Effector memory CD4-positive, alpha-beta T cell (primary cell): ENCODE results near the gene DIAPH2.

Experiments used
- DNase-seq, 3 donors: peaks; one replicate each; pipeline ENCODE4 v3.0.0-alpha.2; 2020
- H3K27ac ChIP-seq: 2 replicates; pipeline ENCODE4 v1.7.0; 2013; ENCODE audit warnings: mild to moderate bottlenecking, low read length, moderate library complexity; ENCODE audit not compliant: insufficient read depth, poor library complexity, severe bottlenecking
- H3K27me3 ChIP-seq: replicated peaks from 2 replicates; pipeline ENCODE4 v1.7.0; 2013; ENCODE audit warnings: mild to moderate bottlenecking, low read length; ENCODE audit not compliant: insufficient read depth, control insufficient read depth, poor library complexity, severe bottlenecking
- H3K36me3 ChIP-seq: 2 replicates; pipeline ENCODE4 v1.7.0; 2013; ENCODE audit warnings: mild to moderate bottlenecking, low read length, moderate library complexity; ENCODE audit not compliant: control insufficient read depth, insufficient read depth
- H3K4me1 ChIP-seq: 2 replicates; pipeline ENCODE4 v1.7.0; 2013; ENCODE audit warnings: low read length, mild to moderate bottlenecking; ENCODE audit not compliant: control insufficient read depth, insufficient read depth, poor library complexity, severe bottlenecking
- H3K4me3 ChIP-seq: 2 replicates; pipeline ENCODE4 v1.7.0; 2013; ENCODE audit warnings: low read length, low read depth, mild to moderate bottlenecking; ENCODE audit not compliant: insufficient read depth, poor library complexity, severe bottlenecking
- H3K9me3 ChIP-seq: 2 replicates; pipeline ENCODE4 v1.7.0; 2013; ENCODE audit warnings: mild to moderate bottlenecking, low read length, moderate library complexity; ENCODE audit not compliant: control insufficient read depth

DIAPH2 gene

DNA sequence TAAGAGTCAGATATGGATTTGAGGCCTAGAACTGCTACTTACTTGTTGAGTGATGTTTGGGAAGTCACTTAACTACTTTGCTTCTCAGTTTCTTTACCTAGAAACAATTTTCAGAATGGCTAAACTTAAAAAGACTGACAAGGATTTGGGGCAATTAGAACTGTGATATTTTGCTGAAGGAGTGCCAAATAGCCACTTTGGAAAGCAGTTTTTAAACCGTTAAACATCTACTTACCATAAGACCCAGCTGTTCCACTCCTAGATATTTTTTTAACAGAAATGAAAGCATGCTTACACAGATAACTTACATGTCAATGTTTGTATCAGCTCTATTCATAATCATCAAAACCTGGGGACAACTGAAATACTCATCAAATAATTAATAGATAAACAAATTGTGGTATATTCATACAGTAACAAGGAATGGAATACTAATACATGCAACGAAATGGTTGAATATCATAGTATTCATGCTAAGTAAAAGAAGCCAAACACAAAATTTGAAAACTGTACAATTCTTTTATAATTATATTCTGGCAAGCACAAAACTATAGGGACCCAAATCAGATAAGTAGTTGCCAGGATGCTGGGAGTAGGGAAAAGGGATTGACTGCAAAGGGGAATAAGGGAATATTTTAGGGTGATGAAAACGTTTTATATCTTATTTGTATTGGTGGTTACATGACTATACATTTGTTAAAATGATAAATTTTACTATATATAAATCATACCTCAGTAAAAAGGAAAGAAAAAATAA lies 223.1 kb downstream of the DIAPH2 start:
- DNase-seq, result no peak

DNA sequence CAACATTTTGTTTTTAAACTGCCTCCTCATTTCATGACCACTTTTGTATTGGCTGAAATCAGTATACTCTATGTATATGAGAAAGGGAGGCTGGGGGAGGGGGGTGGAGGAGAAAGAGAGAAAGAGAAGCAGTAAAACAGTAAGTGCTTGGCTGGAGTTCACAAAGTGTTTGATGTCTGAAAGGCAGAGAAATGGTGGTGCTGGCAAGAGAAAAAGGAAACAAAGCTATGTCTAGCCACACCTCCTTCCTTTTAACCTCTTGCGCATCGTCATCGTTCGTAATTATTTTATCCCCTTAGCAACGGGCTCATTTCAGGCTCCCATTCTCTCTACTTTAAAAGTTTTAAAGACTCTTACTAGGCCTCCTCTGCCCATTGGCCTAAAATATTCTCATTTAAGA lies 224.6 kb downstream of the DIAPH2 start:
- H3K9me3 ChIP-seq, result no peaks in the 10 kb centered on the region
- H3K4me3 ChIP-seq, result no peak overlapping the region
- no peaks in the 10 kb centered on the region for H3K27me3 ChIP-seq
- DNase-seq, result no peak
- H3K27ac ChIP-seq, result no peak overlapping the region
- H3K36me3 ChIP-seq, result no peaks in the 10 kb centered on the region
- H3K4me1 ChIP-seq, result no peaks in the 10 kb centered on the region

More for the DNA sequence above, 223.1 kb downstream of the DIAPH2 start:
- H3K9me3 ChIP-seq, result no peaks in the 10 kb centered on the region
- H3K4me3 ChIP-seq, result no peak overlapping the region
- H3K27me3 ChIP-seq, result no peaks in the 10 kb centered on the region
- H3K36me3 ChIP-seq, result no peaks in the 10 kb centered on the region
- no peak overlapping the region for H3K27ac ChIP-seq
- no peaks in the 10 kb centered on the region for H3K4me1 ChIP-seq

DNA sequence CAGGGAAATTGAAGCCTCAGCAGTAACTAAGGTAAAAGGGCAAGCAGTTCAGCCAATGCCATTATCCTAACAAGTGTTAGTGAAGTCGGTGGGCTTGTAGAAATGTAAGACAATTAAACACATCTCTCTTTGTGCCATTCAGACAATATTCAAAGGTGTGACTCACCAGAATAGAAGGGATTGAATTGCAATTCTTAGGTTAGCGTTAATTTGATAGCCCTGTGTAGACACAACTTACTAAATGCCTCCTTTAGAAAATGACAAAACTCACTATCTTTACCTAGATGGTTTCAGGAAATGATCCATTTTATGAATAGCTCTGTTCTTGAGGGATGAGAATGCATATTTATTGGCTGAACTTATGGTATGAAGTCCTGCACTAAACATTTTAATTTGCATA lies 234.2 kb downstream of the DIAPH2 start:
- no peak overlapping the region for H3K4me3 ChIP-seq
- no peak for DNase-seq
- no peaks in the 10 kb centered on the region for H3K27me3 ChIP-seq
- no peaks in the 10 kb centered on the region for H3K4me1 ChIP-seq
- H3K9me3 ChIP-seq, result no peaks in the 10 kb centered on the region
- no peak overlapping the region for H3K27ac ChIP-seq
- no peaks in the 10 kb centered on the region for H3K36me3 ChIP-seq

DNA sequence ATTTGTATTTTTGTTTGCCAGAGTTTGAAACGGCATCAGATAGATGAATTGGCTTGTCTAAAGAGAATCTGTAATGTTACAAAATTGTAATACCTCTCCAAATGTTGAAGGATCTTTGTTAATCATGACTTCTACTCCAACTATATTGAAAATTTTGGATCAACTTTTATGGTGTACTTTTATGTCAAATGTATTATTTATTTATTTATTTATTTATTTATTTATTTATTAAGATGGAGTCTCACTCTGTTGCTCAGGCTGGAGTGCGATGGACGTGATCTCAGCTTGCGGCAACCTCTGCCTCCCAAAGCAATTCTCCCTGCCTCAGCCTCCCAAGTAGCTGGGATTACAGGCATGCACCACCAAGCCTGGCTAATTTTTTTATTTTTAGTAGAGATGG lies 235.0 kb downstream of the DIAPH2 start:
- Histone ChIP-seq H3K27ac (no peak overlapping the region), H3K9me3 (no peaks in the 10 kb centered on the region), H3K4me3 (no peak overlapping the region), H3K4me1 (no peaks in the 10 kb centered on the region), H3K36me3 (no peaks in the 10 kb centered on the region), H3K27me3 (no peaks in the 10 kb centered on the region)
- no peak for DNase-seq

DNA sequence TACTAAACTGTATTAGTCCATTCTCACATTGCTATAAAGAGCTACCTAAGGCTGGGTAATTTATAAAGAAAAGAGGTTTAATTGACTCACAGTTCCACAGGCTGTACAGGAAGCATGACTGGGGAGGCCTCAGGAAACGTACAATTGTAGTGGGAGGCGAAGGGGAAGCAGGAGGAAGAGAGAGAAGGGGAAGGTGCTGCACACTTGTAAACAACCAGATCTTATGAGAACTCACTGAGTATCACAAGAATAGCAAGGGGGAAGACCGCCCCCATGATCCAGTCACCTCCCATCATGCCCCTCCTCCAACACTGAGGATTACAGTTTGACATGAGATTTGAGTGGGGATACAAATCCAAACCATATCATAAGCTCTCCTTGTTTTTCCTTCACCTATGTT lies 239.9 kb downstream of the DIAPH2 start:
- no peak overlapping the region for H3K27ac ChIP-seq
- H3K36me3 ChIP-seq, result no peaks in the 10 kb centered on the region
- no peaks in the 10 kb centered on the region for H3K27me3 ChIP-seq
- no peak for DNase-seq
- H3K4me3 ChIP-seq, result no peak overlapping the region
- H3K4me1 ChIP-seq, result no peaks in the 10 kb centered on the region
- no peaks in the 10 kb centered on the region for H3K9me3 ChIP-seq

DNA sequence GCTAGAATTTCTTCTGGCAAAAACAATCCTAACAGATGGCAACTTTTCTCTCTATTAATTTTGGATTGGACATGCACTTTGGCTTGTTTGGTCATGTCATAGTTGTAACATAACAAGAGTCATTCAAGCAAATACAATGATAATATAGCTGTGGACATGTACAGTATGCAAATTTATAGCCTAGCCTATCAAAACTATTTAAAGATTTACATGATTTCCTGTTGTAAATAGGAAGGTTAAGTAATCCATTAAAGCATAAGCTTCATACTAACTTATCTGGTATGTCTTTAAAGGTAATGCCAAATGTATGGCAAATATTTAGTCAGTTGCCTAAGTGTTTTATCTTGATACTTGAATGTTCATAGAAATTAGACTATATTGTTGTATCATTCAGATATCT lies 244.4 kb downstream of the DIAPH2 start:
- H3K9me3 ChIP-seq, result no peaks in the 10 kb centered on the region
- DNase-seq, result no peak
- H3K27ac ChIP-seq, result no peak overlapping the region
- H3K36me3 ChIP-seq, result no peaks in the 10 kb centered on the region
- H3K4me1 ChIP-seq, result no peaks in the 10 kb centered on the region
- H3K27me3 ChIP-seq, result no peaks in the 10 kb centered on the region
- no peak overlapping the region for H3K4me3 ChIP-seq

DNA sequence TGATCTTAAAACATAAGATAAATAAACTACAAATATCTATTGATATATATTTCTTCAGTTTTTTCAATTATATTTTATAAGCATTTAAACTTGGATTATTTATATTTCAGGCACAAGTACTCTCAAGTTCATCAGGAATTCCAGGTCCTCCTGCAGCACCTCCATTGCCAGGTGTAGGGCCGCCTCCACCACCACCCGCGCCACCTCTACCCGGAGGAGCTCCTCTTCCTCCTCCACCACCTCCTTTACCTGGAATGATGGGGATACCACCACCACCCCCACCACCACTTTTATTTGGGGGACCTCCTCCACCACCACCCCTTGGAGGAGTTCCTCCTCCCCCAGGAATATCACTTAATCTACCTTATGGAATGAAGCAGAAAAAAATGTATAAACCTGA lies 273.1 kb downstream of the DIAPH2 start:
- DNase-seq, result no peak
- Histone ChIP-seq H3K4me1 (no peaks in the 10 kb centered on the region), H3K36me3 (peaks cover 4% of the 10 kb centered on the region), H3K9me3 (no peaks in the 10 kb centered on the region), H3K4me3 (no peak overlapping the region), H3K27me3 (no peaks in the 10 kb centered on the region), H3K27ac (no peak overlapping the region)

DNA sequence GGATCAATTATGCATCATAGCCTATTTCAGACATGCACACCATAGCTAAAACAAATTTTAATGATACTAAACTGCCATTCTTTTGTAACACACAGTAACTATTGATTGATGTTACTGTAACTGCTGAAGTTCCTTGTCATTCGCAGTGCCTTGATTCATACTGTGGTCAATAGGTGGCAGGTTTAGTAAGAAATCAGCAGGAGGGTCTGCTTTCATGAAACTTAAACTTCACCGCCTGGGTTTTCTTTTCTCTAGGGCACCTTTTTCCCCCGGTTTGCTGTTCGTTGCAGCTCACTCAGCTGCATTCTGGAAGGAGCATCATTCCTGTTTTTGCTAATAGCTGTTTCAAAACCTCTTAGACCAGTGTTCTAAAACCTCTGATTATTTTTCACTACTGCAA lies 287.2 kb downstream of the DIAPH2 start:
- Histone ChIP-seq H3K27ac (no peak overlapping the region), H3K36me3 (no peaks in the 10 kb centered on the region), H3K27me3 (no peaks in the 10 kb centered on the region), H3K4me3 (no peak overlapping the region), H3K4me1 (no peaks in the 10 kb centered on the region), H3K9me3 (no peaks in the 10 kb centered on the region)
- DNase-seq, result no peak

DNA sequence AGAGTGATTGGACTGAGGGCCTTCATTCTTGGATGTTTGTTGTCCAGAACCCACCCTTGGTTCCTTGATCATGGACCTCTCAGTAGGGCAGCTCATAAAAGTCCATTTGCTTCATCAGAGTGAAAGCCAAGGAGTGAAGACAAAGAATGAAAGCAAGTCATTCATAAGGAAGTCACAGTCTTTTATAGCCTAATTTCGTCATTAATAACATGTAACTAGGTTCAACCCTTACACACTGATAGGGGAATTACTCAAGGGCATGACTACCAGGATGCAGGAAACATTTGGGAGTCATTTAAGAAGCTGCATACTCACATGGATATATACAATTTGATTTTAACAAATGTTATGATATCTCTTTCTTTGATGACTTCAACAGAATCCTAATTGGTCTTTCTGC lies 294.3 kb downstream of the DIAPH2 start:
- Histone ChIP-seq H3K4me1 (no peaks in the 10 kb centered on the region), H3K36me3 (no peaks in the 10 kb centered on the region), H3K27me3 (no peaks in the 10 kb centered on the region), H3K27ac (no peak overlapping the region), H3K4me3 (no peak overlapping the region), H3K9me3 (no peaks in the 10 kb centered on the region)
- DNase-seq, result no peak

DNA sequence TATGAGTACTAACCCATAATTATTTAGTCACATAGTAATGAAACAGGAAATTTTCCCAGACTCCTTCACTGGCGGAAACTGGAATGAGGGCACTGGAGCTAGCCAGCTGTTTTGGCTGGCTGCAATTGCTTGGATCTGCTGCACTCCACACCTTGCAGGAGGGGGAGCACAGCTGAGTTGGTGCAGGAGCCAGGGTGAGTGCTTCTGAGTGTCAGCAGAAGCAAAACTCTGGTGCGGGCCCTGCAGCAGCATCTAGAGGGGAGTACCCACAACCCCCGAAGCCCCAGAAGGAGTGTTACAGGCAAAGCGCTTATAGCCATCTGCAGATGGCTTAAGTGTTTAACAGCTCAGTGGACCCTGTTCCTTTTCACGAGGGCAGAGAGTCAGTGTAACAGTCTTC lies 295.1 kb downstream of the DIAPH2 start:
- Histone ChIP-seq H3K4me3 (no peak overlapping the region), H3K27ac (no peak overlapping the region)

More for the DNA sequence above, 295.1 kb downstream of the DIAPH2 start:
- no peaks in the 10 kb centered on the region for H3K36me3 ChIP-seq
- H3K9me3 ChIP-seq, result no peaks in the 10 kb centered on the region
- no peak for DNase-seq
- no peaks in the 10 kb centered on the region for H3K4me1 ChIP-seq
- no peaks in the 10 kb centered on the region for H3K27me3 ChIP-seq
